EH (cell line): ENCODE results near the gene RXRA.

Experiments used
- DNase-seq: peaks from one replicate; pipeline ENCODE4 v3.0.0-alpha.2; 2015; ENCODE audit warnings: low read depth

Gene RXRA

DNA sequence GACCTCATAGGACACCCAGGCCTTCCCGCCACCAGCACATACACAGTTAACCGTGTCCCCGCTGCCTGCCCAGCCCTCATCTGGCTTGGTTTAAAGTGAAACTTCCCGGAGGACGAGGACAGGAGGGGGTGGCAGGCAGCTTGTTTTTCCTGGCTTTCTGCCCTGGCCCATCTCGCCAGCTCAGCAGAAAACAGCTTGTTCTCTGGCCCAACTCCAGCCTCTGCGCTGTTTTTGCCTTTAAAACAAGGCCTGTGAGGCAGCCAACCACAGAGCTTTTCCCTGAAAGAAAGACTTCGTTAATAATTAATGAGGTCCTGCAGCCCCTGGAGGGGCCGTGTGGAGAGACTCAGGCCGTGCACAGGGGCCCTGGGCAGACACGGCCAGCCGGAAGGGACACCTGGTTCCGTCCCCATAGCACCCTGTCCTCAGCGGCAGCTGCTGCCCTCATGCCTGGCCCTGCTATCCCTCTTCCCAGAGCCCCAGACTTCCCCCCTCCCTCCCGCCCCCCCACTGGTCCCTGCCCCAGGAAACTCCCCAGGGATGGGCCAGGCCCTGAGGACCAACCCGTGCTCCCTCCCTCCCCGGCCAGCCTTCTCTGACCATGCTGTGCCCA lies 108.7 kb downstream of the RXRA start:
- DNase-seq = peak; percentile 97

DNA sequence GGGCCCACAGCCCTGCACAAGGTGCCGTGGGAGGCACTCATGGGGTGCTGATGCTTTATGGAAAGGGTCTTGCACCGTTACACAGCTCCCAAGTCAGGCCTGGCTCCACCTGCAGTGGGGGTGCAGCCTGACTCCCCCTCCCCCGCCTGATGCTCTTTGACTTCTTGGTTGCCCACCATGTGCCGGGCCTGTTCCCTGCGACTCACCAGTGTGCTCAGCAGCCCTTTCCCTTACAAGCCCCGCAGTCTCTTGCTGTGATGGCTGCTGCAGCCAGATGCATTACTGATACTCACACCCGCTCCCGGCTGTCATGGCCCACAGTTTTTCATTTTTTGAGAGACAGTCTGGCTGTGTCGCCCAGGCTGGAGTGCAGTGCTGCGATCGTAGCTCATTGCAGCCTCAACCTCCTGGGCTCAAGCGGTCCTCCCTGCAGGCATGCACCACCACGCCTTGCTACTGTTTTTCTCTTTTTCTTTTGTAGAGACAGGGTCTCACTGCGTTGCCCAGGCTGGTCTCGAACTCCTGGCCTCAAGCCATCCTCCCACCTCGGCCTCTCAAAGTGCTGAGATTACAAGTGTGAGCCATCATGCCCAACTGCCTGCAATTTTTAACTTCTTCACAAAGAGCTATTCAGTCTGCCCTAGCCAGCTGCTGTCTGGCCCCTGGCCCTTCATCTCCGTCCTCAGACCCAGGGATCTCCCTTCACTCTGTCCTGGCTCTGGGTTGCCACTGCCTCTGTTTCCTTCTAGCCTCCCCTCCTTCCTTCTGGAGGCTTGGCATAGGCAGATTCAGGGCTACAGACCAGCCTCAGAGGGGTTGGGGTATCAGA lies 109.5 kb downstream of the RXRA start:
- DNase-seq = no peak

GRCh38 chr9:134436379-134436762 lies 110.1 kb downstream of the RXRA start:
- no peak for DNase-seq

DNA sequence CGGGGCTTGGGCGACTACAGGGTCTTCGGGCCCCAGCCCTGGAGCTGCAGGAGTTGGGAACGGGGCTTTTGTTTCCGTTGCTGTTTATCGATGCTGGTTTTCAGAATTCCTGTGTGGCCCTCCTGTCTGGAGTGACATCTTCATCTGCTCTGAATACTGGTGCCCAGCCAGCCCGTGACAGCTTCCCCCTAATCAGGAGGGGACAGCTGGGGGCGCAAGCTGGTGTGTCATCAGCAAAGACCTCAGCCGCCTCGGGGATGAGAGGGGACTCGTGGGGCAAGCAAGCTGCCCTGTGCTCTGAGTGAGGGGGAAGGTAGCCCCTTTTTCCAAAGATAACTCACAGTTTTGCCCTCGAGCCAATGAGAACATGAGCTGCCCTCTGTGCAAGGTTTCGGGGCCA lies 110.7 kb downstream of the RXRA start:
- DNase-seq = no peak

- DNase-seq = no peak
Measured at GRCh38 chr9:134437403-134438194, 111.3 kb downstream of the RXRA start.

- DNase-seq = no peak
Measured at GRCh38 chr9:134438195-134438788, 112.0 kb downstream of the RXRA start.

DNA sequence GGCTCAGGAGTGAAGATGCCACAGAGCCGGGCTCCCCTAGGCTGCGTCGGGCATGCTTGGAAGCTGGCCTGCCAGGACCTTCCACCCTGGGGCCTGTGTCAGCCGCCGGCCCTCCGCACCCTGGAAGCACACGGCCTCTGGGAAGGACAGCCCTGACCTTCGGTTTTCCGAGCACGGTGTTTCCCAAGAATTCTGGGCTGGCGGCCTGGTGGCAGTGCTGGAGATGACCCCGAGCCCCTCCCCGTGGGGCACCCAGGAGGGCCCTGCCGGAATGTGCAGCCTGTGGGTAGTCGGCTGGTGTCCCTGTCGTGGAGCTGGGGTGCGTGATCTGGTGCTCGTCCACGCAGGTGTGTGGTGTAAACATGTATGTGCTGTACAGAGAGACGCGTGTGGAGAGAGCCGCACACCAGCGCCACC lies 113.1 kb downstream of the RXRA start:
- DNase-seq = no peak

DNA sequence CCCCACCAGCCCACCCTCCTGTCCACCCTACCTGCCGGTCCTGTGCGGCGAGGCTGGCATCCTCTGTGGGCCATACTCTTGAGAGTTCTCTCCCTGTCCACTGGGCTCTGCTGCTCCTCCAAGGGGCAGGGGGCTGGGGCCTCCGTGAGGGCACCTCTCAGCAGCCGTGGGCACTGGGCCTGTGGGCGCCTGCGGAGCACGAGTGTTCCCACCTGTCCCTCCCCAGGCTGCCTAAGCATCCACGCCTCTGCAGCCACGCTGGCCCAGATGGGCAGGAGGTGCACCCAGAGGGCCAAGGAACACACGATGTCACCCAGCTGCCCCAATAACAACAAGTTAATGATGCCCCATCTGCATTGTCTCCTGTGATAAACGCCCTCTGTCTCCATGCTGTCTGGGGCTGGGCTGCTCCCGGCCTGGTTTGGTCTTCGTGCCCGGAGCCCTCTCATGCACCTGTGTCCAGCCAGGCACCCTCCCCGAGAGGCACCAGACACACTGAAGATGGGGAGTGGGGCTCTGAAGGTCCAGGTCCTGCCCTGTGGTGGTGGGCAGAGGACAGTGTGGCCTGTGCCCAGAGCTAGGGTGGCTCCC lies 114.5 kb downstream of the RXRA start:
- no peak for DNase-seq

GRCh38 chr9:134441227-134442084 lies 115.2 kb downstream of the RXRA start:
- DNase-seq = no peak

GRCh38 chr9:134442085-134442474 lies 115.8 kb downstream of the RXRA start:
- peak; percentile 61 for DNase-seq

GRCh38 chr9:134442486-134443173 lies 116.4 kb downstream of the RXRA start:
- peak; percentile 71 for DNase-seq

GRCh38 chr9:134443174-134444037 lies 117.2 kb downstream of the RXRA start:
- DNase-seq = peak; percentile 91

GRCh38 chr9:134444038-134444315 lies 117.7 kb downstream of the RXRA start:
- DNase-seq = no peak

DNA sequence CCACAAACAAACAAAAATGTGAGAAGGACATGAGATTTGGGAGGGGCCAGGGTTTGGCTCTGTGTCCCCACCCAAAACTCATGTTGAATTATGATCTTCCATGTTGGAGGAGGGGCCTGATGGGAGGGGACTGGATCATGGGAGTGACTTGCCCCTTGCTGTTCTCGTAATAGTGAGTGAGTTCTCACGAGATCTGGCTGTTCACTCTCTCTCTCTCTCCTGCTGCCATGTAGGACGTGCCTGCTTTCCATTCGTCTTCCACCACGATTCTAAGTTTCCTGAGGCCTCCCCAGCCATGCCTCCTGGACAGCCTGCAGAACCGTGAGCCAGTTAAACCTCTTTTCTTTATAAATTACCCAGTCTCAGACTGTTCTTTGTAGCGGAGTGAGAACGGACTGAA lies 118.7 kb downstream of the RXRA start:
- peak; percentile 27 for DNase-seq

DNA sequence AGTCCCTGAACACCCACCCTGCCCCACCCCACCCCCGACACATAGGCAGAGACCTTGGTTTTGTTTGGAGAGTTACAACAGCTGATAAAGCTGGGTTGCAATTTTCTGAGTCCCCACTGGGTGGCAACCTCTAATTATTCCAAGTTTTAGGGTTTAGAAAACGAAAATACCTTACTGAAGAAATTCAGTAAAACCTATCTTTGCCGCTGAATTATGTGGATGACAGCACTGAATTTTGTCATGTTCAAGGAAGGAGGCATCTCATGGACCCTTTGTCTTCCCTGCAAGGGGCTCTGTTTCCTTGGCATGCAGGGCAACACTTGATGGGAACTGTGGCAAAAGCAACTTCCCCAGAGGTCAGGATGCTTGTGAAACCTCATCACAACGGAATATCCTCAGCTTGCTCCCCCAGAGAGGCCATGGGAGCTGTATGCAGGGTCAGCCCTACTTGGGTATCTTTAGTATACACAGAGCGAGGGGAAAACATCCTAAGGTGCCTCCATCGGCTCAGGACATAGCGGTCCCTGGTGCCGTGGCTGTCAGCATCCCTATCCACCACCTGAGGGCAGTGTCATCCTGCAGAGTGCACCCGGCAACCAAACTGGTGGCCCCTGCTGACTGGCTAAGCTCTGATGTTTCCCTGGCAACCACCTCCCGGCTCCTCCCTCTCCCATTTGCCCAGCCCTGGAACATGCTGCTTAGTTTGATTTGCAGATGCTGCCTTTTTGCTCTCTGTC lies 123.1 kb downstream of the RXRA start:
- DNase-seq = peak; percentile 97

GRCh38 chr9:134451700-134452458 lies 125.6 kb downstream of the RXRA start:
- DNase-seq = no peak

DNA sequence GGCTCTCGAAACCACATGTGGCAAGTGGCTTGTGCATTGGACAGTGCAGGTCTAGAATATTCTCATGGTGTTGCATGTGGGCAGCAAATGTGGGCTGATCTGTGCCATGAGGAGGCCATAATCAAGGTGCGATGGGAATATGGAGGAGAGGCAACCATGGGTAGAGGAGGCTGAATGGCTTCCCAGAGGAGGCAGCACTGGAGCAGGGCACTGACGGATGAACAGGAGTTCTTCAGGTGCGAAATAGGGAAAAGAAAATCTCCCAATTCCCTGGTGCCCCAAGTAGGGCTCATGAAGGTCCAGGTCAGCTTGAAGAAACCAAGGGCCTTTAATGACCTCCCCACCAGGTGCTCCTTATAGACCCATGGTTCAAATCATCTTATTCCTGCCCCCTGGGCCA lies 126.5 kb downstream of the RXRA start:
- no peak for DNase-seq

GRCh38 chr9:134453776-134454475 lies 127.7 kb downstream of the RXRA start:
- no peak for DNase-seq
